H1 (cell line): ENCODE results near the gene DDOST.

Source experiments
- ASH2L ChIP-seq: fragments of 200-600, 300-600 bp; sonication (generic); IDR thresholded peaks from one replicate; pipeline ENCODE4 v1.7.1; 2017; ENCODE audit warnings: low read length
- CBX8 ChIP-seq: fragments of 300-800, 300-1000 bp; sonication (generic); IDR thresholded peaks from 2 replicates; pipeline ENCODE4 v1.7.1; 2016; ENCODE audit warnings: low read depth, low read length, borderline replicate concordance
- CTCF ChIP-seq, 3 experiments: IDR thresholded peaks; 1 replicate in 2 of 3; 2 replicates in 1 of 3; pipeline versions ENCODE4 v1.5.1 to v1.6.1; 2011; ENCODE audit warnings: low read length in 3 of 3, mild to moderate bottlenecking in 3 of 3, inconsistent platforms in 2 of 3, low read depth in 1 of 3, moderate library complexity in 1 of 3; ENCODE audit not compliant: insufficient read depth in 1 of 3; ENCODE audit errors: control extremely low read depth in 1 of 3
- EZH2 ChIP-seq: fragments of 200-600 bp; sonication (generic); IDR thresholded peaks from 2 replicates; pipeline ENCODE4 v1.7.1; 2012; ENCODE audit warnings: low read depth, mild to moderate bottlenecking, moderate library complexity, low read length, inconsistent platforms; ENCODE audit not compliant: severe bottlenecking
- FOSL1 ChIP-seq: IDR thresholded peaks from 2 replicates; pipeline ENCODE4 v1.6.1; 2011; ENCODE audit warnings: mild to moderate bottlenecking, low read depth, low read length, moderate library complexity; ENCODE audit not compliant: insufficient read depth
- HDAC2 ChIP-seq, 2 experiments: fragments of 300-600 bp in 1 of 2; sonication (generic) in 1 of 2; IDR thresholded peaks; 2 replicates each; pipeline ENCODE4 v1.6.1; 2011 to 2012; ENCODE audit warnings: low read depth in 2 of 2, low read length in 2 of 2, mild to moderate bottlenecking in 2 of 2, moderate library complexity in 2 of 2, borderline replicate concordance in 1 of 2, inconsistent platforms in 1 of 2
- JUN ChIP-seq: IDR thresholded peaks from 2 replicates; pipeline ENCODE4 v1.6.1; 2011; ENCODE audit warnings: low read depth, mild to moderate bottlenecking, improper control_type of control experiment, low read length
- POLR2A ChIP-seq, 2 experiments: IDR thresholded peaks; 1 replicate in 1 of 2; 2 replicates in 1 of 2; pipeline ENCODE4 v1.6.1; 2011; ENCODE audit warnings: low read depth in 2 of 2, low read length in 2 of 2, mild to moderate bottlenecking in 2 of 2; ENCODE audit errors: control extremely low read depth in 1 of 2

GRCh38 chr1:20640183-20640597 is 21.0 kb downstream of the DDOST start:
- no peak for TF ChIP-seq FOSL1
- TF ChIP-seq POLR2A (IDR thresholded peaks at IDR 0.05; ENCODE audit: control extremely low read depth in 1 of 2, low read depth in 2 of 2, low read length in 2 of 2): no peak
- peak; percentile 14 to 78 (median 77) for TF ChIP-seq CTCF (IDR thresholded peaks at IDR 0.05; ENCODE audit: control extremely low read depth in 1 of 3, insufficient read depth in 1 of 3, low read depth in 1 of 3, low read length in 3 of 3)
- no peak for TF ChIP-seq CBX8
- no peak for TF ChIP-seq EZH2
- TF ChIP-seq ASH2L: no peak
- no peak for TF ChIP-seq HDAC2 (IDR thresholded peaks at IDR 0.05; ENCODE audit: borderline replicate concordance in 1 of 2, low read depth in 2 of 2, low read length in 2 of 2)
- no peak for TF ChIP-seq JUN
